B cell (primary cell): ENCODE results near the gene ANKRD10. TPM values are rescaled to one million over a fixed set of nuclear protein-coding genes. Genes with fewer than 3 reads are reported as not detected.

Experiments used
- ATAC-seq: fragments of 200-7000 bp; cut with Tn5 transposase; one replicate; pipeline ENCODE4 v1.10.0; 2021; ENCODE audit warnings: low read depth, mild to moderate bottlenecking, moderate number of reproducible peaks, moderate library complexity
- CTCF ChIA-PET: fragments of 350-600 bp; sonication (Branson Sonifier 250); formaldehyde crosslinking; loops from one replicate; lab custom pipeline; 2021; ENCODE audit warnings: antibody characterized with exemption, inconsistent platforms; lab: Charles Lee
- POLR2A ChIA-PET: fragments of 350-600 bp; sonication (Branson Sonifier 250); formaldehyde crosslinking; loops from one replicate; lab custom pipeline; 2021; ENCODE audit warnings: antibody characterized with exemption; lab: Charles Lee
- DNase-seq: peaks from one replicate; pipeline ENCODE4 v3.0.0; 2013
- H2AFZ ChIP-seq: 2 replicates; pipeline ENCODE4 v1.6.1; 2012; ENCODE audit warnings: mild to moderate bottlenecking, low read depth, low read length; ENCODE audit not compliant: insufficient read depth, poor library complexity, severe bottlenecking
- H3K27ac ChIP-seq, 2 donors: 1 replicate in 1 of 2; 2 replicates in 1 of 2; pipeline ENCODE4 v1.5.1; 2012 to 2013; ENCODE audit warnings: low read length in 2 of 2, mild to moderate bottlenecking in 2 of 2, moderate library complexity in 1 of 2
- H3K27me3 ChIP-seq, 4 experiments: fragments of 200-600 bp in 1 of 4; sonication (generic) in 1 of 4; replicated peaks in 1 of 4; 1 replicate in 2 of 4; 2 replicates in 2 of 4; pipeline versions ENCODE4 v1.6.1 to v1.7.0; 2013 to 2016; ENCODE audit warnings: low read length in 3 of 4, mild to moderate bottlenecking in 2 of 4, mixed read lengths in 1 of 4, moderate library complexity in 1 of 4; ENCODE audit not compliant: insufficient read depth in 4 of 4, control insufficient read depth in 3 of 4; ENCODE audit errors: control extremely low read depth in 1 of 4
- H3K36me3 ChIP-seq, 2 experiments: replicated peaks in 1 of 2; 1 replicate in 1 of 2; 2 replicates in 1 of 2; pipeline versions ENCODE4 v1.6.1 to v1.7.1; 2013; ENCODE audit warnings: low read length in 1 of 2; ENCODE audit not compliant: insufficient read depth in 2 of 2, control insufficient read depth in 1 of 2; ENCODE audit errors: control extremely low read depth in 1 of 2, extremely low read depth in 1 of 2
- H3K4me1 ChIP-seq, 2 donors: fragments of 200-600 bp in 1 of 2; sonication (generic) in 1 of 2; 1 replicate in 1 of 2; 2 replicates in 1 of 2; pipeline versions ENCODE4 v1.5.1 to v1.6.1; 2013 to 2017; ENCODE audit warnings: low read length in 2 of 2; ENCODE audit not compliant: control insufficient read depth in 2 of 2, insufficient read depth in 2 of 2
- H3K4me2 ChIP-seq: replicated peaks from 2 replicates; pipeline ENCODE3; 2012; ENCODE audit warnings: mild to moderate bottlenecking, low read depth, low read length; ENCODE audit not compliant: poor library complexity, severe bottlenecking
- H3K4me3 ChIP-seq, 5 experiments: fragments of 200-600 bp in 1 of 5; sonication (generic) in 1 of 5; 1 replicate in 3 of 5; 2 replicates in 2 of 5; pipeline versions ENCODE4 v1.5.1 to v1.7.0; 2011 to 2016; ENCODE audit warnings: low read length in 4 of 5, mild to moderate bottlenecking in 4 of 5, low read depth in 2 of 5, control low read depth in 1 of 5, moderate library complexity in 1 of 5; ENCODE audit not compliant: insufficient read depth in 1 of 5; ENCODE audit errors: control extremely low read depth in 1 of 5, extremely low read depth in 1 of 5
- H3K79me2 ChIP-seq: fragments of 200-600 bp; sonication (generic); one replicate; pipeline ENCODE4 v1.6.0; 2016; ENCODE audit warnings: low read length; ENCODE audit not compliant: control insufficient read depth, insufficient read depth
- H3K9ac ChIP-seq: fragments of 200-600 bp; sonication (generic); 2 replicates; pipeline ENCODE4 v1.6.1; 2017; ENCODE audit warnings: mild to moderate bottlenecking, low read length, moderate library complexity
- H3K9me3 ChIP-seq, 3 donors: one replicate each; pipeline versions ENCODE4 v1.6.1 to v1.7.1; 2013; ENCODE audit warnings: low read length in 2 of 3; ENCODE audit not compliant: control insufficient read depth in 2 of 3, insufficient read depth in 1 of 3; ENCODE audit errors: control extremely low read depth in 1 of 3
- H4K20me1 ChIP-seq: 2 replicates; pipeline ENCODE4 v1.6.0; 2012; ENCODE audit warnings: mild to moderate bottlenecking, low read length; ENCODE audit not compliant: insufficient read depth, control insufficient read depth, poor library complexity, severe bottlenecking
- H3K27ac Mint-ChIP-seq: one replicate; pipeline ENCODE4 v1.8.0; 2021; ENCODE audit warnings: mixed read lengths
- H3K27me3 Mint-ChIP-seq: one replicate; pipeline ENCODE4 v1.8.0; 2021; ENCODE audit warnings: mixed read lengths
- H3K4me1 Mint-ChIP-seq: one replicate; pipeline ENCODE4 v1.8.0; 2021; ENCODE audit warnings: mixed read lengths
- H3K4me3 Mint-ChIP-seq: one replicate; pipeline ENCODE4 v1.8.0; 2021; ENCODE audit warnings: mixed read lengths
- H3K9me3 Mint-ChIP-seq: one replicate; pipeline ENCODE4 v1.8.0; 2022; ENCODE audit warnings: mixed read lengths; ENCODE audit not compliant: insufficient read depth
- EZH2 ChIP-seq: IDR thresholded peaks from 2 replicates; pipeline ENCODE4 v1.6.1; 2012; ENCODE audit warnings: borderline replicate concordance, low read depth, mild to moderate bottlenecking, moderate library complexity, low read length; ENCODE audit not compliant: insufficient read depth, poor library complexity, severe bottlenecking
- WGBS: methylation state at CpG from one replicate; pipeline ENCODE4 v1.1.5; 2013; ENCODE audit warnings: missing lambda C conversion rate; ENCODE audit not compliant: insufficient coverage; 5-methylcytosine and 5-hydroxymethylcytosine counted together
- intact Hi-C: fragments of 100-400 bp; cut with micrococcal nuclease; formaldehyde crosslinking; loops from one replicate; pipeline ENCODE4 v1.10.0; 2022
- polyA plus RNA-seq: library from polyadenylated mRNA; depleted of rRNA; stranded (reverse); fragments of >200 nt; gene quantifications from 2 replicates; pipeline ENCODE4 v1.2.3, GENCODE V29; 2012
- total RNA-seq, 2 donors: library from RNA; stranded (reverse); fragments of 120-200 nt in 1 of 2; gene quantifications; 1 replicate in 1 of 2; 2 replicates in 1 of 2; pipeline versions ENCODE4 v1.2.3 to v1.2.4, GENCODE V29; 2013 to 2022
- TF ChIP-seq, protein P1 (sequence below): fragments of 200-600 bp; IDR thresholded peaks from one replicate; pipeline ENCODE4 v1.8.0; 2022; ENCODE audit warnings: antibody characterized with exemption, mild to moderate bottlenecking

ANKRD10 gene
- total and polyA plus RNA-seq, 2 donors (not counting 1 experiment from before 2014, with no cell fraction given), result 142 to 256 TPM

- no peak overlapping the region for H3K4me3 ChIP-seq
- no peak for ATAC-seq
- H2AFZ ChIP-seq, result no peak overlapping the region
- 93% methylated on average over 5 of the region's 8 CpGs for WGBS
- ChIA-PET CTCF (interaction anchor here (0.9 to 2.7 kb wide), 2 partner anchors 10 to 332 kb away, joined by 4 to 10 read pairs; partner anchors contain the start of gene ANKRD10), POLR2A (no interaction called here)
- peaks cover 0 to 12% (median 4%) of the 10 kb centered on the region in 4 experiments for H3K27me3 ChIP-seq
- H3K4me1 ChIP-seq, result peaks cover 8 to 15% of the 10 kb centered on the region in 2 donors
- intact Hi-C loops, result no loop called here
- Mint-ChIP-seq H3K27ac (no peak overlapping the region), H3K4me3 (no peak overlapping the region), H3K9me3 (no peaks in the 10 kb centered on the region), H3K27me3 (peaks cover 49% of the 10 kb centered on the region), H3K4me1 (peaks cover 16% of the 10 kb centered on the region)
- H3K9me3 ChIP-seq, result peaks cover 0 to 6% (median 0%) of the 10 kb centered on the region in 3 donors
- no peak overlapping the region for H3K4me2 ChIP-seq
- no peaks in the 10 kb centered on the region for H3K79me2 ChIP-seq
- H3K36me3 ChIP-seq, result no peaks in the 10 kb centered on the region
- H3K9ac ChIP-seq, result no peak overlapping the region
- H3K27ac ChIP-seq, result no peak overlapping the region
- H4K20me1 ChIP-seq, result no peaks in the 10 kb centered on the region
- peak; percentile 38 for DNase-seq
- TF ChIP-seq, protein P1, sequence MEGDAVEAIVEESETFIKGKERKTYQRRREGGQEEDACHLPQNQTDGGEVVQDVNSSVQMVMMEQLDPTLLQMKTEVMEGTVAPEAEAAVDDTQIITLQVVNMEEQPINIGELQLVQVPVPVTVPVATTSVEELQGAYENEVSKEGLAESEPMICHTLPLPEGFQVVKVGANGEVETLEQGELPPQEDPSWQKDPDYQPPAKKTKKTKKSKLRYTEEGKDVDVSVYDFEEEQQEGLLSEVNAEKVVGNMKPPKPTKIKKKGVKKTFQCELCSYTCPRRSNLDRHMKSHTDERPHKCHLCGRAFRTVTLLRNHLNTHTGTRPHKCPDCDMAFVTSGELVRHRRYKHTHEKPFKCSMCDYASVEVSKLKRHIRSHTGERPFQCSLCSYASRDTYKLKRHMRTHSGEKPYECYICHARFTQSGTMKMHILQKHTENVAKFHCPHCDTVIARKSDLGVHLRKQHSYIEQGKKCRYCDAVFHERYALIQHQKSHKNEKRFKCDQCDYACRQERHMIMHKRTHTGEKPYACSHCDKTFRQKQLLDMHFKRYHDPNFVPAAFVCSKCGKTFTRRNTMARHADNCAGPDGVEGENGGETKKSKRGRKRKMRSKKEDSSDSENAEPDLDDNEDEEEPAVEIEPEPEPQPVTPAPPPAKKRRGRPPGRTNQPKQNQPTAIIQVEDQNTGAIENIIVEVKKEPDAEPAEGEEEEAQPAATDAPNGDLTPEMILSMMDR, result no peak
- TF ChIP-seq EZH2, result no peak
Measured at GRCh38 chr13:110925023-110925612, 10.2 kb upstream of the ANKRD10 start.

DNA sequence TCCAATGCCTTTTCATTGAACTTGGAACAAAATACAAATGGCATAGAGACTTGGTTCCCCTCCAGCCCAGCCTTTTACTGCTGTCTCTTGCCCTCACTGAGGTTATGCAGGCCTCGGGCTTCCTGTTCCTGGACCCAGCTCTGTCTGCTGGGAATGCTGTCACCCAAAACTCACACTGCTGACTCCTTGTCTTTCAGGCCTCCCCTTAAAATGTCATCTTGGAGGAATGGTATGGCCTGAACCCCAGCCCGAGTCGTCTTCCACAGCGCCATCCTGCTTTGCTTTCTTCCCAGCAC lies 9.7 kb upstream of the ANKRD10 start:
- ATAC-seq, result no peak
- intact Hi-C loops, result no loop called here
- WGBS, result 100% methylated on average over 4 of the region's 4 CpGs
- Histone ChIP-seq H3K9me3 (peaks cover 0 to 6% (median 0%) of the 10 kb centered on the region in 3 donors), H3K36me3 (no peaks in the 10 kb centered on the region), H3K27ac (no peak overlapping the region), H3K9ac (no peak overlapping the region), H3K4me2 (no peak overlapping the region), H4K20me1 (no peaks in the 10 kb centered on the region), H3K27me3 (peaks cover 0 to 12% (median 4%) of the 10 kb centered on the region in 4 experiments), H2AFZ (no peak overlapping the region), H3K79me2 (no peaks in the 10 kb centered on the region), H3K4me1 (peaks cover 13 to 20% of the 10 kb centered on the region in 2 donors), H3K4me3 (no peak overlapping the region)
- Mint-ChIP-seq H3K27me3 (peaks cover 49% of the 10 kb centered on the region), H3K4me1 (peaks cover 19% of the 10 kb centered on the region), H3K27ac (no peak overlapping the region), H3K4me3 (no peak overlapping the region), H3K9me3 (no peaks in the 10 kb centered on the region)
- POLR2A ChIA-PET, result no interaction called here
- TF ChIP-seq EZH2, result no peak
- TF ChIP-seq, protein P1, result no peak
- DNase-seq, result no peak
- CTCF ChIA-PET, result interaction anchor here (1.4 to 2.7 kb wide), 3 partner anchors 9 to 469 kb away, joined by 3 to 10 read pairs (median 5); partner anchors contain the start of gene ANKRD10
